ENCODE data around the gene PPIL3.
A peak's percentile ranks its signal among the peaks of the same experiment; 100 is the strongest.

DNA sequence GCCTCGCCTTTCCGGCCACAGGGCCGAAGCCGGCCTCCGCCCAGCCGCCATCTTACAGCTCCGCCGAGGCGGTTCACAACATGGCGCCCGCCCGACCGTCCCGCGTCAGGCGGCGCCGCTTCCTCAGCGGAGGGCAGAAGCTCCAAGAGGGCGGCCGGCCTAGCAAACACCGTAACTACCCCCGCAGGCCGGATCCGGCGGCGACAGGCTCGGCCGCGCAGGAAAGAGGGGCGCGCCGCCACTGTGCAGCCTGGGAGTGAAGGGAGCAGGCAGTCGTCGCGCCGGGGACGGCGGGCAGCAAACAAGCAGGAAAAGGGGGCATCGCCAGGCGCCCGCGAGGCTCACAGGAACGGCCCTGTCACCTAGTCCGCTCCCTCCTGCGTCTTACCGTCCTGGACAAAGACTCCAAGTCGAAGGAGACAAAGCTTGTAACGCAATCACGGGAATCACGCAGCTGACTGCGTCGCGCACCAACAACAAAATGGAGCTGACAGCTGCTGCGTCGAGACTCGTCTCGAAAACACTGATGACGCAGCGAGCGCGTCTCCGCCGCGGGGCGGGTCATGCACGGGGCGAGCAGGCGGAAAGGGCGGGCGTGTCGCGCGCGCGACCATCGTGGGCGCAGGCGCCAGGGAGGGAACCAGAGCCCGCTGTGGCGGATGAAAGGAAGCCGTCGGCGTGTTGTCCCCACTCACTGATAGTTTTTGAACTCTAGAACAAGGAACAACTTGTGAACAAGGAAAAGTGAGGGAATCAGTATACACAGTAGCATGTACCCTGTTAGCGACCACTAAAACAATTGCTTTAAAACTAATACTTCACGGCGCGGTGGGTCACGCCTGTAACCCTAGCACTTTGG lies 24.5 kb downstream of the PPIL3 start, which contains the start of gene CLK1:
- TF ChIP-seq, protein P1, sequence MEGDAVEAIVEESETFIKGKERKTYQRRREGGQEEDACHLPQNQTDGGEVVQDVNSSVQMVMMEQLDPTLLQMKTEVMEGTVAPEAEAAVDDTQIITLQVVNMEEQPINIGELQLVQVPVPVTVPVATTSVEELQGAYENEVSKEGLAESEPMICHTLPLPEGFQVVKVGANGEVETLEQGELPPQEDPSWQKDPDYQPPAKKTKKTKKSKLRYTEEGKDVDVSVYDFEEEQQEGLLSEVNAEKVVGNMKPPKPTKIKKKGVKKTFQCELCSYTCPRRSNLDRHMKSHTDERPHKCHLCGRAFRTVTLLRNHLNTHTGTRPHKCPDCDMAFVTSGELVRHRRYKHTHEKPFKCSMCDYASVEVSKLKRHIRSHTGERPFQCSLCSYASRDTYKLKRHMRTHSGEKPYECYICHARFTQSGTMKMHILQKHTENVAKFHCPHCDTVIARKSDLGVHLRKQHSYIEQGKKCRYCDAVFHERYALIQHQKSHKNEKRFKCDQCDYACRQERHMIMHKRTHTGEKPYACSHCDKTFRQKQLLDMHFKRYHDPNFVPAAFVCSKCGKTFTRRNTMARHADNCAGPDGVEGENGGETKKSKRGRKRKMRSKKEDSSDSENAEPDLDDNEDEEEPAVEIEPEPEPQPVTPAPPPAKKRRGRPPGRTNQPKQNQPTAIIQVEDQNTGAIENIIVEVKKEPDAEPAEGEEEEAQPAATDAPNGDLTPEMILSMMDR (IDR thresholded peaks at IDR 0.05) = peak in 2 of 3 donors; percentile 4 to 27
- TF ChIP-seq POLR2A (IDR thresholded peaks at IDR 0.05) = peak; percentile 100

All from ovary (tissue), 3 donors.